Liver (tissue), 9 donors: ENCODE results near the gene CACNA2D1. TPM values are rescaled to one million over a fixed set of nuclear protein-coding genes. Genes with fewer than 3 reads are reported as not detected.

Experiments
- DNase-seq: peaks from one replicate; pipeline ENCODE4 v3.0.0-alpha.2; 2017; ENCODE audit warnings: low spot score
- H3K27ac ChIP-seq, 2 donors: one replicate each; pipeline ENCODE4 v1.7.0; 2013; ENCODE audit warnings: inconsistent platforms in 2 of 2, low read length in 2 of 2, control low read depth in 1 of 2, low read depth in 1 of 2, mild to moderate bottlenecking in 1 of 2
- H3K27me3 ChIP-seq, 4 donors: one replicate each; pipeline versions ENCODE4 v1.6.1 to v1.7.0; 2013; ENCODE audit warnings: low read length in 3 of 4, inconsistent platforms in 1 of 4, mild to moderate bottlenecking in 1 of 4, moderate library complexity in 1 of 4; ENCODE audit not compliant: control insufficient read depth in 4 of 4, insufficient read depth in 4 of 4
- H3K36me3 ChIP-seq, 4 donors: one replicate each; pipeline versions ENCODE4 v1.6.1 to v1.7.0; 2013; ENCODE audit warnings: low read length in 3 of 4, mild to moderate bottlenecking in 3 of 4, low read depth in 1 of 4, moderate library complexity in 1 of 4; ENCODE audit not compliant: control insufficient read depth in 4 of 4, insufficient read depth in 3 of 4
- H3K4me1 ChIP-seq, 4 donors: one replicate each; pipeline versions ENCODE4 v1.6.1 to v1.7.0; 2013; ENCODE audit warnings: low read length in 3 of 4, mild to moderate bottlenecking in 3 of 4, moderate library complexity in 1 of 4; ENCODE audit not compliant: control insufficient read depth in 4 of 4, insufficient read depth in 4 of 4
- H3K4me3 ChIP-seq, 3 donors: one replicate each; pipeline versions ENCODE4 v1.6.1 to v1.7.0; 2013; ENCODE audit warnings: low read length in 3 of 3, control low read depth in 1 of 3, low read depth in 1 of 3, mild to moderate bottlenecking in 1 of 3
- H3K9ac ChIP-seq, 2 donors: one replicate each; pipeline ENCODE4 v1.7.0; 2013; ENCODE audit warnings: low read length in 2 of 2, mild to moderate bottlenecking in 2 of 2, moderate library complexity in 2 of 2, control low read depth in 1 of 2, low read depth in 1 of 2
- H3K9me3 ChIP-seq, 4 donors: one replicate each; pipeline versions ENCODE4 v1.6.1 to v1.7.0; 2013; ENCODE audit warnings: low read length in 3 of 4; ENCODE audit not compliant: control insufficient read depth in 4 of 4
- EGR1 ChIP-seq, 2 donors: IDR thresholded peaks; 2 replicates each; pipeline ENCODE4 v1.6.1; 2016 to 2018; ENCODE audit warnings: antibody characterized with exemption in 2 of 2, low read depth in 2 of 2
- FOXA1 ChIP-seq: IDR thresholded peaks from 2 replicates; pipeline ENCODE4 v1.6.1; 2016; ENCODE audit warnings: antibody characterized with exemption
- FOXA2 ChIP-seq: IDR thresholded peaks from 2 replicates; pipeline ENCODE4 v1.6.1; 2016; ENCODE audit warnings: antibody characterized with exemption
- GABPA ChIP-seq, 2 donors: IDR thresholded peaks in 1 of 2; conservative IDR thresholded peaks in 1 of 2; 2 replicates each; pipeline ENCODE4 v1.6.1; 2016; ENCODE audit warnings: antibody characterized with exemption in 2 of 2, mild to moderate bottlenecking in 1 of 2, moderate library complexity in 1 of 2
- HNF4A ChIP-seq, 2 donors: conservative IDR thresholded peaks; 2 replicates each; pipeline ENCODE4 v1.6.1; 2016; ENCODE audit warnings: antibody characterized with exemption in 2 of 2, mild to moderate bottlenecking in 2 of 2
- HNF4G ChIP-seq: IDR thresholded peaks from 2 replicates; pipeline ENCODE4 v1.6.1; 2016; ENCODE audit warnings: antibody characterized with exemption
- JUND ChIP-seq, 2 donors: IDR thresholded peaks; 2 replicates each; pipeline ENCODE4 v1.6.1; 2016; ENCODE audit warnings: antibody characterized with exemption in 2 of 2
- NR2F2 ChIP-seq: IDR thresholded peaks from 2 replicates; pipeline ENCODE4 v1.6.1; 2016; ENCODE audit warnings: antibody characterized with exemption
- RAD21 ChIP-seq, 2 donors: IDR thresholded peaks; 2 replicates each; pipeline ENCODE4 v1.6.1; 2016; ENCODE audit warnings: antibody characterized with exemption in 2 of 2, mild to moderate bottlenecking in 2 of 2
- RXRA ChIP-seq, 2 donors: IDR thresholded peaks; 2 replicates each; pipeline ENCODE4 v1.6.1; 2017 to 2018; ENCODE audit warnings: antibody characterized with exemption in 2 of 2, mild to moderate bottlenecking in 1 of 2
- SP1 ChIP-seq: IDR thresholded peaks from 2 replicates; pipeline ENCODE4 v1.6.1; 2018; ENCODE audit warnings: antibody characterized with exemption, mild to moderate bottlenecking
- TAF1 ChIP-seq: conservative IDR thresholded peaks from 2 replicates; pipeline ENCODE4 v1.6.1; 2016; ENCODE audit warnings: antibody characterized with exemption, mild to moderate bottlenecking
- YY1 ChIP-seq: IDR thresholded peaks from 2 replicates; pipeline ENCODE4 v1.6.1; 2016; ENCODE audit warnings: antibody characterized with exemption, mild to moderate bottlenecking
- WGBS: extraction: QIAGEN DNeasy Blood & Tissue Kit; methylation state at CpG from one replicate; pipeline ENCODE4 v1.1.7; 2013; 5-methylcytosine and 5-hydroxymethylcytosine counted together
- polyA plus RNA-seq, 2 donors: library from polyadenylated mRNA; stranded (reverse) in 1 of 2; unstranded in 1 of 2; fragments of 200-250 nt in 1 of 2; fragments of >200 nt in 1 of 2; fragmentation: Nextera tagmentation in 1 of 2; extraction: Ambion mirVana in 1 of 2; gene quantifications; one replicate each; pipeline versions ENCODE4 v1.2.1 to v1.2.3, GENCODE V29; 2013 to 2015
- total RNA-seq, 2 donors: library from RNA; depleted of rRNA; stranded (reverse); fragments of >200 nt; gene quantifications; one replicate each; pipeline ENCODE4 v1.2.3, GENCODE V29; 2014
- TF ChIP-seq, protein P1 (sequence below): fragments of 150-350 bp; IDR thresholded peaks from 2 replicates; pipeline ENCODE4 v1.5.1; 2017; ENCODE audit warnings: improper control_type of control experiment, low read depth, low read length; ENCODE audit not compliant: missing input control
- TF ChIP-seq, protein P2 (sequence below): IDR thresholded peaks from 2 replicates; pipeline ENCODE4 v1.6.1; 2016; ENCODE audit warnings: antibody characterized with exemption
- TF ChIP-seq, protein P3 (sequence below): IDR thresholded peaks from 2 replicates; pipeline ENCODE4 v1.6.1; 2016; ENCODE audit warnings: antibody characterized with exemption
- TF ChIP-seq, protein P4 (sequence below): IDR thresholded peaks from 2 replicates; pipeline ENCODE4 v1.6.1; 2016; ENCODE audit warnings: antibody characterized with exemption, mild to moderate bottlenecking
- TF ChIP-seq, protein P5 (sequence below): IDR thresholded peaks from 2 replicates; pipeline ENCODE4 v1.6.1; 2016; ENCODE audit warnings: antibody characterized with exemption
- donor health status: healthy.
- donor health status: healthy.
- donor health status: healthy.
- donor health status: healthy.
- donor health status: healthy.

The CACNA2D1 gene
- total and polyA plus RNA-seq, 4 donors: 0.42 to 2.3 (median 0.94) TPM

DNA sequence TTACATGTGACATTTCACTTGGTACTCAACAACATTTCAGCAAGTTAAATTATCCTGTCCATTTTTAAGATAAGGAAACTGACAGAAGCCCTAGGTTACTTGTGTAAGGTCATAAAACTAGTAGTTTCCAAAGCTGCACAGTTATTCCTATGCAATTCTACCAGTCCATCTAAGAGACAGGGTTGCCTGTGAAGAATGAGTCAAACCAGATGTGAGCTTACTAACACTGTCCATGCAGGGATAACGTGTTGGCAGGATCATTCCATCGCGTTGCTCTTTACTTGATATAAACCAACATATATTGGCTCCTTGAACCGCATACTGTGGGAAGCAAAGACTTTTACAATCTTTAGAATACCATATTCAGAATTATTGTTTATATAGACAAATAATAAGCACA is 392.8 kb downstream of the CACNA2D1 start:
- no peaks in the 10 kb centered on the region for H3K9me3 ChIP-seq
- peaks cover 0 to 6% (median 0%) of the 10 kb centered on the region in 4 donors for H3K27me3 ChIP-seq
- no peak overlapping the region for H3K9ac ChIP-seq
- TF ChIP-seq, protein P1, sequence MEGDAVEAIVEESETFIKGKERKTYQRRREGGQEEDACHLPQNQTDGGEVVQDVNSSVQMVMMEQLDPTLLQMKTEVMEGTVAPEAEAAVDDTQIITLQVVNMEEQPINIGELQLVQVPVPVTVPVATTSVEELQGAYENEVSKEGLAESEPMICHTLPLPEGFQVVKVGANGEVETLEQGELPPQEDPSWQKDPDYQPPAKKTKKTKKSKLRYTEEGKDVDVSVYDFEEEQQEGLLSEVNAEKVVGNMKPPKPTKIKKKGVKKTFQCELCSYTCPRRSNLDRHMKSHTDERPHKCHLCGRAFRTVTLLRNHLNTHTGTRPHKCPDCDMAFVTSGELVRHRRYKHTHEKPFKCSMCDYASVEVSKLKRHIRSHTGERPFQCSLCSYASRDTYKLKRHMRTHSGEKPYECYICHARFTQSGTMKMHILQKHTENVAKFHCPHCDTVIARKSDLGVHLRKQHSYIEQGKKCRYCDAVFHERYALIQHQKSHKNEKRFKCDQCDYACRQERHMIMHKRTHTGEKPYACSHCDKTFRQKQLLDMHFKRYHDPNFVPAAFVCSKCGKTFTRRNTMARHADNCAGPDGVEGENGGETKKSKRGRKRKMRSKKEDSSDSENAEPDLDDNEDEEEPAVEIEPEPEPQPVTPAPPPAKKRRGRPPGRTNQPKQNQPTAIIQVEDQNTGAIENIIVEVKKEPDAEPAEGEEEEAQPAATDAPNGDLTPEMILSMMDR: no peak
- no peak for TF ChIP-seq JUND (IDR thresholded peaks at IDR 0.05)
- H3K27ac ChIP-seq: no peak overlapping the region
- no peaks in the 10 kb centered on the region for H3K4me1 ChIP-seq
- H3K4me3 ChIP-seq: no peak overlapping the region
- 64% methylated on average over 4 of the region's 4 CpGs for WGBS
- no peaks in the 10 kb centered on the region for H3K36me3 ChIP-seq
- DNase-seq: no peak

DNA sequence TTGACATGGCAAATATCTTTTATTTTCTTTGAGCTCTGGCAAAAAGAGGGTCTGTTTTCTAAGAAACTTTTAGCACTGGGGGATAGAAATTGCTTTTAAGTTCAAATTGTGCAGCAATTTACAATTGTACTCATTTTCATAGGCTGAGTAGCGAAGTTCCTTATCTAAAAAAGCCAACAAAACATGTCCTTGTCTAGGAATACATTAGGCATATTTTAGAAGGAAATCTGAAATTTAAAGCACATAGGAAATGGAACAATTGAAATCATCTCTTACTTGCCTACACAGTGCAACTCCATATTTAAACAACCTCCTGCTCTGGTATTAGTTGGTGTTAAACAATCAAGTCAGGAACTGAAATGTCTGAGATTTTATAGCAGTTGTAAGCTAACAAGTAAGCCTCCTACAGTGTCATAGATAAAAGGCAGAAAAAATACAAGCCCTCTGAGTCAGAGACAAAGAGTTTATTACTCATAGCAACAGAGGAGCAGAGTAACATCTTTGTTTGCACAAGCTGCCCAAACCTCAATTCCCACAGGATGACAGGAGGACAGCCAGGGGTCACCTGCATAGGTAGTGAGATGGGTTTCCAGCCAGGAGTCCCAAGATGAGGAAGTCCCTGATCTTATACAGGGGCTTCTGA is 393.6 kb downstream of the CACNA2D1 start:
- H3K4me3 ChIP-seq: no peak overlapping the region
- H3K4me1 ChIP-seq: no peaks in the 10 kb centered on the region
- WGBS: 69% methylated on average over 1 of the region's 1 CpG
- no peak for DNase-seq
- no peaks in the 10 kb centered on the region for H3K36me3 ChIP-seq
- H3K27ac ChIP-seq: no peak overlapping the region
- no peak overlapping the region for H3K9ac ChIP-seq
- peaks cover 0 to 6% (median 0%) of the 10 kb centered on the region in 4 donors for H3K27me3 ChIP-seq
- TF ChIP-seq, protein P2, sequence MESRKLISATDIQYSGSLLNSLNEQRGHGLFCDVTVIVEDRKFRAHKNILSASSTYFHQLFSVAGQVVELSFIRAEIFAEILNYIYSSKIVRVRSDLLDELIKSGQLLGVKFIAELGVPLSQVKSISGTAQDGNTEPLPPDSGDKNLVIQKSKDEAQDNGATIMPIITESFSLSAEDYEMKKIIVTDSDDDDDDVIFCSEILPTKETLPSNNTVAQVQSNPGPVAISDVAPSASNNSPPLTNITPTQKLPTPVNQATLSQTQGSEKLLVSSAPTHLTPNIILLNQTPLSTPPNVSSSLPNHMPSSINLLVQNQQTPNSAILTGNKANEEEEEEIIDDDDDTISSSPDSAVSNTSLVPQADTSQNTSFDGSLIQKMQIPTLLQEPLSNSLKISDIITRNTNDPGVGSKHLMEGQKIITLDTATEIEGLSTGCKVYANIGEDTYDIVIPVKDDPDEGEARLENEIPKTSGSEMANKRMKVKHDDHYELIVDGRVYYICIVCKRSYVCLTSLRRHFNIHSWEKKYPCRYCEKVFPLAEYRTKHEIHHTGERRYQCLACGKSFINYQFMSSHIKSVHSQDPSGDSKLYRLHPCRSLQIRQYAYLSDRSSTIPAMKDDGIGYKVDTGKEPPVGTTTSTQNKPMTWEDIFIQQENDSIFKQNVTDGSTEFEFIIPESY: no peak
- TF ChIP-seq SP1 (no peak), RXRA (IDR thresholded peaks at IDR 0.05) (no peak), HNF4A (conservative IDR thresholded peaks at IDR 0.05) (no peak), YY1 (no peak), HNF4G (no peak), NR2F2 (no peak), JUND (IDR thresholded peaks at IDR 0.05) (no peak), GABPA (IDR thresholded peaks at IDR 0.05 in 1 of 2, conservative IDR thresholded peaks at IDR 0.05 in 1 of 2) (no peak), FOXA1 (no peak), RAD21 (IDR thresholded peaks at IDR 0.05) (no peak), EGR1 (IDR thresholded peaks at IDR 0.05; ENCODE audit: low read depth in 2 of 2) (no peak), FOXA2 (no peak), TAF1 (no peak)
- TF ChIP-seq, protein P3, sequence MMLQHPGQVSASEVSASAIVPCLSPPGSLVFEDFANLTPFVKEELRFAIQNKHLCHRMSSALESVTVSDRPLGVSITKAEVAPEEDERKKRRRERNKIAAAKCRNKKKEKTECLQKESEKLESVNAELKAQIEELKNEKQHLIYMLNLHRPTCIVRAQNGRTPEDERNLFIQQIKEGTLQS: no peak
- TF ChIP-seq, protein P1: no peak
- TF ChIP-seq, protein P4, sequence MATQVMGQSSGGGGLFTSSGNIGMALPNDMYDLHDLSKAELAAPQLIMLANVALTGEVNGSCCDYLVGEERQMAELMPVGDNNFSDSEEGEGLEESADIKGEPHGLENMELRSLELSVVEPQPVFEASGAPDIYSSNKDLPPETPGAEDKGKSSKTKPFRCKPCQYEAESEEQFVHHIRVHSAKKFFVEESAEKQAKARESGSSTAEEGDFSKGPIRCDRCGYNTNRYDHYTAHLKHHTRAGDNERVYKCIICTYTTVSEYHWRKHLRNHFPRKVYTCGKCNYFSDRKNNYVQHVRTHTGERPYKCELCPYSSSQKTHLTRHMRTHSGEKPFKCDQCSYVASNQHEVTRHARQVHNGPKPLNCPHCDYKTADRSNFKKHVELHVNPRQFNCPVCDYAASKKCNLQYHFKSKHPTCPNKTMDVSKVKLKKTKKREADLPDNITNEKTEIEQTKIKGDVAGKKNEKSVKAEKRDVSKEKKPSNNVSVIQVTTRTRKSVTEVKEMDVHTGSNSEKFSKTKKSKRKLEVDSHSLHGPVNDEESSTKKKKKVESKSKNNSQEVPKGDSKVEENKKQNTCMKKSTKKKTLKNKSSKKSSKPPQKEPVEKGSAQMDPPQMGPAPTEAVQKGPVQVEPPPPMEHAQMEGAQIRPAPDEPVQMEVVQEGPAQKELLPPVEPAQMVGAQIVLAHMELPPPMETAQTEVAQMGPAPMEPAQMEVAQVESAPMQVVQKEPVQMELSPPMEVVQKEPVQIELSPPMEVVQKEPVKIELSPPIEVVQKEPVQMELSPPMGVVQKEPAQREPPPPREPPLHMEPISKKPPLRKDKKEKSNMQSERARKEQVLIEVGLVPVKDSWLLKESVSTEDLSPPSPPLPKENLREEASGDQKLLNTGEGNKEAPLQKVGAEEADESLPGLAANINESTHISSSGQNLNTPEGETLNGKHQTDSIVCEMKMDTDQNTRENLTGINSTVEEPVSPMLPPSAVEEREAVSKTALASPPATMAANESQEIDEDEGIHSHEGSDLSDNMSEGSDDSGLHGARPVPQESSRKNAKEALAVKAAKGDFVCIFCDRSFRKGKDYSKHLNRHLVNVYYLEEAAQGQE: no peak
- TF ChIP-seq, protein P5, sequence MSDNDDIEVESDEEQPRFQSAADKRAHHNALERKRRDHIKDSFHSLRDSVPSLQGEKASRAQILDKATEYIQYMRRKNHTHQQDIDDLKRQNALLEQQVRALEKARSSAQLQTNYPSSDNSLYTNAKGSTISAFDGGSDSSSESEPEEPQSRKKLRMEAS: no peak
- H3K9me3 ChIP-seq: no peaks in the 10 kb centered on the region
